ENCODE results near the gene GBP4. TPM values are rescaled to one million over a fixed set of nuclear protein-coding genes. Genes with fewer than 3 reads are reported as not detected.

GBP4 gene
- polyA plus RNA-seq, 3 donors = 2.8 to 20.8 (median 8.1) TPM

DNA sequence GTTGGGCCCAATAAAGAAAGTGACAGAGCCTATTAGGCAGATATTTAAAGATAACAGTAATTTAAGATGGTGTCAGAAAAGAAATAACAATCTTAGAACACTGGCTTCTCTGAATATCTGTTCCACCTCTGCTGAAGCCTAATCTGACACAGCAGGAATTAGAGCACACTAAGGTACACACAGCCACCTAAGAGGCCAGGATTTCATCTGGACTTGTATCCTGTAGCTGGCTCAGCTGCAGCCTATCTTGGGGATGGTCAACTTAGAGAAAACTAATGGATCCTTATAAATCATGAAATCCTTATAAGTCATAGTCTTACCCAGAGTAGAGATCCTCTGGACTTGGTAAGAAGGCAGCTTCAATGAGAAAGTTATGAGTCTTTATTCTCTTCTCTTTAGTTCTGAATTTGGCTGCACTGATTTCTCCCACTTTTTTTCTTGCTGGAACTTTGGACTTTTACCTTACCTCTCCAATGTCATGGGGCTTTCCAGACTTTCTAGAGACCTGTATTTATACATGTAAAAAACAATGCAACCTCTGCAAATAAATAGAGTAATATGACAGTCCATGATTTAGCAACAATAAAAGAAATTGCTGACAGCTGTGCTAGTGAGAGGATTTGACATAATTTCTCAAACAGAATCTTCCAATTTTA is 23.0 kb downstream of the GBP4 start, which contains the start of gene GBP7:
TSS of gene GBP7 (minus strand) at position 403 of the 656 bp plus-strand sequence. CDS start 4,068 bp downstream, outside the sequence.
- H3K27ac ChIP-seq (ENCODE audit: low read depth, low read length) = no peak within 1 kb of the TSS

- no peak overlapping the region for H3K27ac ChIP-seq (ENCODE audit: low read depth, low read length)
- WGBS, 3 donors = 84 to 92% (median 85%) methylated on average over 3 of the region's 3 CpGs
Observed at GRCh38 chr1:89174491-89174890, 24.3 kb downstream of the GBP4 start.

DNA sequence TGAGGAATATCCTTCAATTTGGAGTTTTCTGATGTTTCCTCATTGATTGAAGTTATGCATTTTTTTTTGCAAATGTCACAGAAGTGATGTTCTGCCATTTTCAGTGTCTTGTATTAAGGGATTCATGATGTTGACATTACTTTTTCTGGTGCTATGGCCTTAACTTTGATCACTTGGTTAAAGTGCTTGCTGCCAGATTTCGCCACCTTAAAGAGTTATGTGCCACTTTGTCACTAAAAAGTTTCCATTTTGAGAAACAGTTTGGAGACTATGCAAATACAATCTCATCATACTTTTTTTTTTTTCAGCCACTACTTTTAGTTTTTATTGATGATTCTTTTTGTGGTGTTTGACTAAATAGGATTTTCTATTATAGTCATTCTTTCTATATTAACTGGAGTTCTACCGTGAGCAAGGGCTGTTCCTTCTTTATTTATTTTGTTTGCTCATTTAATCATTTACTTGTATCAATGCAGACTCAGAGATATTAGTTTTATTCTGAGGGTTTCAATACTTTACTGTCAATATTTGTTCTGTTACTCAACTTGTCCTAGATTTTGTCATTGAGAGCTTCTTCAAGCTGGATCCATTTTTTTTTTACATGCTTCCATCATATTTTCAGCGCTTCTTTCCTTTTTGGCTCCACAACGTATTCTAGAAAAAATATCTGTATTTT is 26.1 kb downstream of the GBP4 start:
- H3K27ac ChIP-seq (ENCODE audit: low read depth, low read length) = no peak overlapping the region
- WGBS, 3 donors = 81 to 95% (median 87%) methylated on average over 4 of the region's 4 CpGs

DNA sequence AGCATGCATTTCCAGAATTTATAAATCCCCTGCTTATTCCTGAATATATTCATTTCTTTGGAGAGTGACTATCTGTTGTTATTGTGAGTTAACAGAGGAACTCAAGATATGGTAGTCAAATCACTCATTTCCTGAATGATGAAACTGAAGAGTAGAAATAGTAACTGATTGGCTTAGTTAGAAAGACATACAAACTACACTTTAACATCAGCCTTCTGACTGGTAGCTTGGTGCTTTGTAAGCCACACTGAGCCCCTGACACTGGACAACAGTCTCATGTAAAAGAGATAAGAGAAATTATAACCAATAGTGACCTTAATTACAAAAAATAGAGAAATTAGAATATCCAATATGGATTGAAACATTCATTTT is 27.7 kb downstream of the GBP4 start:
- H3K27ac ChIP-seq (ENCODE audit: low read depth, low read length) = no peak overlapping the region

DNA sequence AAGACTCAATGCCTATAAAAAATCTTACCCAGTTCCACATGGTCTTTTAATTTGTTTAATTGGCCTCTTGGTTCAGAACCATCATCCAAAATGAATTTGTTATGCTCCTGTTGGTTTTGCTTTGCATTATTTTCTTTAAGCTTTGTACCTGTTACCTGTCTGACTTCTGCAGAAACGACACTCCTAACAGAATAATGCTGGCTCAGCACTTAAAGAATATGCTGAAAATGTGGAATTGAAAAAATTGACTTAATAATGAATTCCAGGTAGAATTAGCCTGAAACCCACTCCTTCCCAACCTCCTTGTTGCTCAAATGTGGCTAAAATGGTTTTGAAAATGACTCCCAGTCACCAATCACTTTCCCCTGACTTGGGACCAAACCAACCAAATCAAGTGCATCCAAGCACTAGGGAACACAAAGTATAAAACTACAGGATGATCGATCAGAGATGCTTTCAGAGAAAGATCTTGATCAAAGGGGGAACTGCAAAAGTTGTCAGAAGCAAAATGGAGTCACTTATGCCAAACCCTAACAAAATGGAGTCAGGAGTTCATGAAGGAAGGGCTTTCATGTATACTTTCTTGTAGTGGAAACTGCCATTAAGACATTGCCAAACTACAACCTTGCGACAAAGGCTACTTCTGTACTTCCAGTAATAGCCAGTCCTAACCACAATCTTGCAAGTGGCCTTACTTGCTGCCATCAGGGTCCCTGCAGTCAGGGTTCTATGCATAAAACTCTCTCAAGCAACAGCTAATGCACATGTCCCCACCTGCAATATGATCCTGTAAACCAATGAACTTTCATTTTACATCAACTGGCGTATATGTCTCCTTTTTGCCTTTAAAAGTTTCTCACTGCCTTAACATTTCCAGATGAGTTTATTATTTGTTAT is 28.3 kb downstream of the GBP4 start:
- H3K27ac ChIP-seq (ENCODE audit: low read depth, low read length) = no peak overlapping the region
- 88 to 94% (median 92%) methylated on average over 4 of the region's 4 CpGs for WGBS, 3 donors

DNA sequence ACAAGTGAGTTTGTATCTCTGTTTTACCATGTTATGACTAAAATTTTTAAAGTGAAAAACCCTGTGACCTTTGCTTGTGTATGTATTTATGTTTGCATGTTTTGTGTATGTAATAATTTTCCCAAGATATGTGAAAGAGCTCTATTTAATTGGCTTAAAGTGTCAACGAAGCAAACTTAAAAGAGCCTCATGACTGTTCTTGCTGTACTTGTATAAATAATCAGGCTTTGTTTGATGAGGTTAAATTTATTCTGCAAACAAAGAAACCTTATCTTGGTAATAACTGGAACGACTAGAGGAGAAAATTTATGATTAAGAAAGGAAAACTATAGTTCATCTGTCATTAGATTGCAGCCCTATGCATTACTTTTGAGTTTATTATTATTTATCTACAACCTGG is 29.6 kb downstream of the GBP4 start:
- no peak overlapping the region for H3K27ac ChIP-seq (ENCODE audit: low read depth, low read length)
- WGBS, 3 donors = 20 to 68% (median 65%) methylated on average over 2 of the region's 2 CpGs

- no peak overlapping the region for H3K27ac ChIP-seq (ENCODE audit: low read depth, low read length)
- WGBS, 3 donors = 75 to 88% (median 79%) methylated on average over 2 of the region's 2 CpGs
Observed at GRCh38 chr1:89167590-89168230, 31.0 kb downstream of the GBP4 start.

DNA sequence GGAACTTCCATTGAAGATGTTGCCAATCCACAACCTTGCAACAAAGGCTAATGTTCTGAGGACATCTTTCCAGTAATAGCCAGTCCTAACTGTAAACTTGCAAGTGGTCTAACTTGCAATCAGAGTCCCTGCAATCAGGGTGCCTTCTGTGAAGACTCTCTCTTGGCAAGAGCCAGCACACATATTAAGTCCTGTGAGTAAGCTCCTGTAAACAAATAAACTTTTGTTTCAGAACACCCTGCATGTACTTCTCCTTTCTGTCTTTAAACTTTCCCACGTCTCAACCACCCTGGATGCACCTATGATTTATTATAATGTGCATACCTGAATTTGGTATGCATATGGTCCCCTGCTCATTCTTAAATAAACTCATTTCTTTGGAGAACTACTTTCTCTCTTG is 32.0 kb downstream of the GBP4 start:
- no peak overlapping the region for H3K27ac ChIP-seq (ENCODE audit: low read depth, low read length)
- whole genome bisulfite sequencing, 3 donors = 53 to 73% (median 70%) methylated on average over 1 of the region's 1 CpG

- WGBS, 3 donors = 91 to 95% (median 92%) methylated on average over 5 of the region's 5 CpGs
- no peak overlapping the region for H3K27ac ChIP-seq (ENCODE audit: low read depth, low read length)
Observed at GRCh38 chr1:89165811-89166210, 32.9 kb downstream of the GBP4 start.

GRCh38 chr1:89151047-89151446 is 47.7 kb downstream of the GBP4 start:
- WGBS, 3 donors = 25 to 38% (median 27%) methylated on average over 1 of the region's 1 CpG
- H3K27ac ChIP-seq (ENCODE audit: low read depth, low read length) = no peak overlapping the region

DNA sequence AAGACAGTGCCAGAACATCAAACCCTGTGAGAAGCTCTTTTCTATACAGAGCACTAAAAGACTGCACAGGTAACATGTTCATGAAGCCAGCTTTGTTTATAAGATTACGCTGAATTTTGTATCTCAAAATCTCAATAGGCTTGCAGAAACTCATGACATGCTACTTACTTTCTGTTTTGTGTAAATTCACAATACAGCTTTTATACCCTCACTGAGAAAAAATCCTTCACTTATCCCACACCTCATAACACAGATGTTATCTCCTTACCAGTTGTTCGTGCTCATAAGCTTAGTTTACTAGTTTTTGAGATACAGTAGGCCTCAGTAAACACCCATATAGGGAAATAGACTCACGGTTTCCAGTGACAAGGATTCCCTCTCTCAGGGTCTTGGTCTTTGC is 48.8 kb downstream of the GBP4 start:
- no peak overlapping the region for H3K27ac ChIP-seq (ENCODE audit: low read depth, low read length)
- 68 to 86% (median 81%) methylated on average over 3 of the region's 3 CpGs for WGBS, 3 donors

DNA sequence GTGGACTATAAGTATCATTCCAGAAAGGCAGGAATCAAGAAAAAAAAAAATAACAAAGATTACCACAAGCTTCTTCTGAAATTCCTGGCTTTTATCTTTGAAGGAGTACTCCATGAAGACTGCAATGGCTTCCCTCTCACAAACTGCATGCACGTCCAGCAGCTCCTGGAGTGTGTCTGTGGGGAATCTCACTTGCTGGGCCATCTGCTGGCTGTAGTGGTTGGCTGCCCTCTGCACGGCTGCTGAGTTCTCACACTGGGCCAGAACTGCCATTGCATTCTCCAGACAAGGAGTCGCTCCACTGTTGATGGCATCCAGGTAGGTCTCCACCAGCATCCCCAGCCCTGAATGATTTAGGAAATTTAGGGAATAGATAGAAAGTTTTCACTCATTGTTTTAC is 49.5 kb downstream of the GBP4 start:
- no peak overlapping the region for H3K27ac ChIP-seq (ENCODE audit: low read depth, low read length)
- WGBS, 3 donors = 35 to 66% (median 63%) methylated on average over 3 of the region's 3 CpGs

- 72 to 84% (median 75%) methylated on average over 3 of the region's 3 CpGs for WGBS, 3 donors
- H3K27ac ChIP-seq (ENCODE audit: low read depth, low read length) = no peak overlapping the region
Observed at GRCh38 chr1:89147678-89148658, 50.8 kb downstream of the GBP4 start.

DNA sequence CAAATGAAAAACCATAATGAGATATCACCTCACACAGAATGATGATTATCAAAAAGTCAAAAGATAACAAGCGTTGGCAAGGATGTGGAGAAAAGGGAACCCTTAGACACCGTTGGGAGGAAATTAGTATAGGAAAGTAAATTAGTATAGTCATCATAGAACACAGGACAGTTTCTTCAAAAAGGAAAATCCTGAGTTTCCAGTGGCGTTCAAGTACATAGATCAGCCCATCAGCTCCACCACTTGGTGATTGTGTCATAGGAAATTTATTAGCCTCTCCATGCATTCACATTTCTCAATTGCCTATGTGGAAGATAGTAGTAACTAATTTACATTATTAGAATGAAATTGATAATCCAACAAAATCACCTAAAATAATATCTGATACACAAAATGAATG is 52.0 kb downstream of the GBP4 start:
- H3K27ac ChIP-seq (ENCODE audit: low read depth, low read length) = no peak overlapping the region
- WGBS, 3 donors = 78 to 81% (median 79%) methylated on average over 3 of the region's 3 CpGs

- 70 to 94% (median 87%) methylated on average over 2 of the region's 2 CpGs for WGBS, 3 donors
- H3K27ac ChIP-seq (ENCODE audit: low read depth, low read length) = no peak overlapping the region
Observed at GRCh38 chr1:89143484-89143883, 55.3 kb downstream of the GBP4 start.

DNA sequence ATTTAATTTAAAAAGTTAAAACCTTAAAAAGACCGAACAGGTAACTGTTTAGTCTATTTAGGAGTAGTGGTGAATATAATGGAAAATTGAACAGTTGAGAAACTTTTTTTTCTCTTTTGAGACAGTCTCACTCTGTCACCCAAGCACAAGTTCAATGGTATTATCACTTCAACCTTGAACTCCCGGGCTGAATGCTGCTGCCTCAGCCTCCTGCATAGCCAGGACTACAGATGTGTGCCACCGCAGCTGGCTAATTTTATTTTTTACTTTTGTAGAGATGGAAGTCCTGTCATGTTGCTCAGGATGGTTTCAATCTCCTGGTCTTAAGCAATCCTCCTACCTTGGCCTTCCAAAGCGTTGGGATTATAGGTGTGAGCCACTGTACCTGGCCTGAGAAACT is 56.6 kb downstream of the GBP4 start:
- H3K27ac ChIP-seq (ENCODE audit: low read depth, low read length) = no peak overlapping the region
- 78 to 96% (median 92%) methylated on average over 4 of the region's 4 CpGs for WGBS, 3 donors

DNA sequence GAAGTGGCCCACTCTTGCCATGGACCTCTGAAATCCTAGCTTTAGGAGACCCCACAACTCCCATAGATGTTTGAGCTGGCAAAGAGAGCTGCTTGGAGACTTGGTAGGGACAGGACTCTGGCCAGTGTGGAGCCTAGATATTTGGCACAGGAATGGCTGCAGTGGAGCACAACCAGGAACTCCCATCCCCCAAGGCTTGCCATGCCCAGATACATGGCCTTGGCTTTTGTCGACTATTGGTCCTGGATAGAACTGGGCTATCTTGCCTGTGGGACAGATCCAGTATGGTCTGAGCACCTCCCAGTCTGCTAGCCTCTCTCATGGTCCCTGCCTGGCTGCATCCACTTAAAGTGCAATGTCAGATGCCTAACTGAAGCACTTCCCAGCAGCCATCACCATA is 65.0 kb downstream of the GBP4 start:
- H3K27ac ChIP-seq (ENCODE audit: low read depth, low read length) = no peak overlapping the region
- WGBS, 3 donors = 33 to 100% (median 91%) methylated on average over 1 of the region's 1 CpG
